Subcutaneous adipose tissue (tissue), 4 donors: ENCODE measurements around the gene PRKAG2. TPM values are rescaled to one million over a fixed set of nuclear protein-coding genes. Genes with fewer than 3 reads are reported as not detected.

Source experiments
- CTCF ChIP-seq: fragments of 450-650 bp; IDR thresholded peaks from one replicate; pipeline ENCODE4 v1.5.1; 2016; ENCODE audit warnings: low read depth, mild to moderate bottlenecking, control low read depth, antibody characterized with exemption, moderate library complexity
- total RNA-seq, 4 donors: library from RNA; depleted of rRNA; stranded (reverse); fragments of >200 nt; gene quantifications; one replicate each; pipeline ENCODE4 v1.1.0, GENCODE V29; 2016

The PRKAG2 gene
- total RNA-seq, 4 donors from 2014 or later: 47.1 to 77.6 (median 67.6) TPM

DNA sequence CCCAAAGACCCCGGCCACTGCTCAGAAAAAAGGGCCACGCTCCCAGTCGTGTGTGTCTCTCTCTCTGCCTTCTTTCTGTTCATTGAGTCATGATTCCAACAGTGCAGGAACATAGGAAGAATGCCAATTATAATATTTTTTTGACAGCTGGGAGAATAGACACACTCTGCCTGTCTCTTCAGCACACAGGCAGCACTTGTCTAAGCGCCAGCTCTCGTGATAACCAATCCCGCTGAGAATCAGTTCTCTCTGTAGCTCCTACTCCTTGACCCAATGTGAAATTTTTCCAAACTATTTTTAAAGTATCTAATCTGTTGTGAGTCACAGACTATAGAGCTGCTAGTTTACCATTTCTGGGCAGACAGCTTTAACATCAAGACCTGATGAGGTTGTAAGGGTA, 211.5 kb downstream of the PRKAG2 start:
- TF ChIP-seq CTCF: no peak

GRCh38 chr7:151664268-151664667, 212.6 kb downstream of the PRKAG2 start:
- no peak for TF ChIP-seq CTCF

GRCh38 chr7:151663382-151664100, 213.4 kb downstream of the PRKAG2 start:
- TF ChIP-seq CTCF: no peak

DNA sequence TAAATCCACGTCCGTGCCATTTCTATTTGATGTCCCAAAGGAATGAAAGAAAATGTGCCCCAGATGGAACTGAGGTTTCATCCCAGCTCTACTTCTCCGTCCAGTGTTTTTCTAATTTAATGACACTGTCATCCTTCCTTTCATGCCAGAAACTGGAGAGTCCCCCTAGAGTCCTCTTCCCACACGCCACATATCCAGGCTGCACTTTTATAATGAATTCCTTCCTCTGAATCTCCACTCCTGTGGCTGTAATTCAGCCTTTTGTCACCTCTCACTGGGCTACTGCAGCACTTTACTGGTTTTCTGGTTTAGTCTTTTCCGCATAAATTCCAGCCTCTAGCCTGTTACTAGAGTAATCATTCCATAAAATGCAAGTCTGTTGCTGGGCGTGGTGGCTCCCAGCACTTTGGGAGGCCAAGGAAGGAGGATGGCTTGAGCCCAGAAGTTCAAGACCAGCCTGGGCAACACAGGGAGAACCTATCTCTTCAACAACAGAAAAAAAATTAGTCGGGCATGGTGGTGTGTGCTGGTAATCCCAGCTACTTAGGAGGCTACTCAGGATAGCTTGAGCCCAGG, 214.6 kb downstream of the PRKAG2 start:
- TF ChIP-seq CTCF: no peak

GRCh38 chr7:151661587-151661986, 215.3 kb downstream of the PRKAG2 start:
- TF ChIP-seq CTCF: no peak

DNA sequence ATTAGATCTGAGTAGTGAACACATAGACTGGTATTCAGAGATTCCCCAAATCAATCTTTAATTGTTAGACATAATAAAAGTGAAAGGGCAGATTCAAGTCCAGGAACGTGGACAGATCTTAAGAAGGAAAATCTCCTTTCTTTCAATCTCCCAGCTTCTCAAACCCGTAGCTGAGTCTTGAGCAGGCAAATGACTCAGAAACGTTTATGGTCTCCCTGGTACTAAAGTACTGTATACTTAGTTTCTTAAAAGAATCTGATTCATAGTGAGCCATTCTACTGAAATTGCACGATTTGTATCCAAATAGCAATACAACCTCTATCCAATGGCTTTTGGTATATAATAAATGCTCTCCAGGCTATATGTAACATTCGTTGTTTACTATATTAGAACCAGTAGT, 216.8 kb downstream of the PRKAG2 start:
- no peak for TF ChIP-seq CTCF

GRCh38 chr7:151659219-151659618, 217.7 kb downstream of the PRKAG2 start:
- no peak for TF ChIP-seq CTCF
